NCI-H524 treated with DMSO at 0.1 percent for 48 hours (cell line): Measurements from ENCODE around the gene AVPR2.
A peak's percentile ranks its signal among the peaks of the same experiment; 100 is the strongest.

ENCODE experiments used
- DNase-seq: peaks from one replicate; lab custom pipeline; 2025; lab: John Stamatoyannopoulos, UW

Gene AVPR2

DNA sequence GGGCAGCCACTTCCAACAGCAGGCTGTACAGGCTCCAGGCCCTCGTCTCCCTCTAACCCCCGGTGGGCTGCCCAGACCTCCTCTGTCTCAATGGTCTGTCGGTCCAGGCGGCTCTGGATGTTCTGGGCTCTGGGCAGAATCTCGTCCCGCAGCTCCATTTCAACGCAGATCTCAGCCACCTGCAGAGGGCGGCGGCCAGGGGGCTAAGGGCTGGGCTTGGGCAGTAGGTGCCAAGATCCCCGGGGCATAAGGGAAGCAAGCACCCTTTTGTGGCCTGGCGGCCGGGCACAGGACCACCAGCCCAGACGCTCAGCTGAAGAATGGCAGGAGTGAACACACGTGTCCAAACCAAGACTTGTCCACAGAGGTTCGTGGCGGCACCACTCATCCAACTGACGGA lies 9.2 kb downstream of the AVPR2 start:
- DNase-seq, result no peak

DNA sequence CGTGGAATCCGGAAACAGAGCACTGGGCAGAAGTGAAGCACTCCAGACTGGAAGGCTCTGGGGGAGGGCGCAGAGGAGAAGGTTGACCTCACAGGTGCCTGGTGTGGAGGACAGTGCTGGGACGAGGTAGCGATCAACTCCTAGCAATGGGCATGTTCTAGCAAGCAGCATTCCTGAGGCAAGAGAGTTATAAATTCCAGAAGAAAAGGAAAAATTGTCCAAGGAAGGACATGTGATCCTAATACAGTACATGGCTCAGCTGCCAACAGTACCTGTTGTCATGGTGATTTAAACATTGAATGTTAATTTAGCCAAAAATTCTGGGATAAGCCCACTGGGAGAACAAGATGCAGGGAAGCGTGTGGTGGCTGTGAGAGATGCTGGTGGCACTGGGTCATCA lies 13.4 kb downstream of the AVPR2 start:
- no peak for DNase-seq

DNA sequence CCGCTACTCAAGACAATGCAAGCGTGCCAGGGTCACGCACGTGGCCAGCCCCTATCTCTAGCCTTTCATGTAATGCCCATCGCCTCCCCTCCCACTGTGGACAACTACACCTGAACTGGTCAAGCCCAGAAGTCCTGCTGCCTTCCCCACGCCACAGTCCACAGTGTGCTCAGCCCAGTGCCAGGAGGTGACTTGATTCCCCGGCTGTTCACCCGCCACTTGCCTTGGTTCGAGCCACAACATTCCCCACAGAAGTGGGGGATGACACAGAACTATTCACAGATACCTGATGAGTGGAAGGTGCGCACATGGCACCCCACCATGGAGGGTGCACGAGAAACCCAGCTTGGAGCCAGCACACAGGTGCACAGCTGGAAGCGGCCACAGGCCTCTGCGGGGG lies 14.8 kb downstream of the AVPR2 start:
- no peak for DNase-seq

DNA sequence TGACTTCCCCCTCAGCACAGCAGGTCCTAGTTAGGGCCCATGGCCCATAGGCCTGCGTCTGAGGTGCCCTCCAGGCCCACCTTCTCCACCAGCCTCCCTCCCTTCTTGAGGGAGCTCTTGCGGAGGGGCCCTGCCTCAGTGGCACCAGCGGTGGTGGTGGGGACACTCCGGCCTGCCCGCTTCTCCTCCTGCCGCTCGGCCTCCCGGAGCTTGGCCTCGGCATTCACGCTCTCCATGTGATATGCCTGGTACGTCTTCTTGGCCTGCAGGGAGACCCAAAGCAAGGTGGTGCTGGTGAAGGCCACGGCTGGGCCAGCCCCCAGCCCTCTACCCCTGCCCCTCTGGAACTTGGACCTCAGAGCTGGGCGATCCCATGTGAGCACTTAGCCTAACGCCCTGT lies 16.1 kb downstream of the AVPR2 start:
- no peak for DNase-seq

DNA sequence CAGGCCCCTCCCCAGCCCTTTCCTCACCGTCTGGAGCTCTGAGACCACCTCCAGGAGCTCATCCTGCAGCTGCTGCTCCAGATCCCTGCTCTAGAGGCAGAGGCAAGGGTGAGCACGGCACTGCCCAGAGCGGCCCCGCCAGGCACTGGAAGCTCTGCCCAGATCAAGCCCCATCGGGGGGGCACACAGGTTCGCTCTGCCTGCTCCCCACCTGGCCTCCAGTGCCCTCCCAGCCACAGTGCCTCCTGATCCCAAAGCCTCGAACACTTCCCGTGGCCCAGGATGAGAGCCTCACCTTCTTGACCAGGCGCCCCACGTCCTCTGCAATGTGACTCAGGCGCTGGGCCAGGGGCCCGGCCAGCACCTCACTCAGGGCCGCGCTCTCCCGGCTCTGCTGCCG lies 16.6 kb downstream of the AVPR2 start:
- DNase-seq, result no peak

DNA sequence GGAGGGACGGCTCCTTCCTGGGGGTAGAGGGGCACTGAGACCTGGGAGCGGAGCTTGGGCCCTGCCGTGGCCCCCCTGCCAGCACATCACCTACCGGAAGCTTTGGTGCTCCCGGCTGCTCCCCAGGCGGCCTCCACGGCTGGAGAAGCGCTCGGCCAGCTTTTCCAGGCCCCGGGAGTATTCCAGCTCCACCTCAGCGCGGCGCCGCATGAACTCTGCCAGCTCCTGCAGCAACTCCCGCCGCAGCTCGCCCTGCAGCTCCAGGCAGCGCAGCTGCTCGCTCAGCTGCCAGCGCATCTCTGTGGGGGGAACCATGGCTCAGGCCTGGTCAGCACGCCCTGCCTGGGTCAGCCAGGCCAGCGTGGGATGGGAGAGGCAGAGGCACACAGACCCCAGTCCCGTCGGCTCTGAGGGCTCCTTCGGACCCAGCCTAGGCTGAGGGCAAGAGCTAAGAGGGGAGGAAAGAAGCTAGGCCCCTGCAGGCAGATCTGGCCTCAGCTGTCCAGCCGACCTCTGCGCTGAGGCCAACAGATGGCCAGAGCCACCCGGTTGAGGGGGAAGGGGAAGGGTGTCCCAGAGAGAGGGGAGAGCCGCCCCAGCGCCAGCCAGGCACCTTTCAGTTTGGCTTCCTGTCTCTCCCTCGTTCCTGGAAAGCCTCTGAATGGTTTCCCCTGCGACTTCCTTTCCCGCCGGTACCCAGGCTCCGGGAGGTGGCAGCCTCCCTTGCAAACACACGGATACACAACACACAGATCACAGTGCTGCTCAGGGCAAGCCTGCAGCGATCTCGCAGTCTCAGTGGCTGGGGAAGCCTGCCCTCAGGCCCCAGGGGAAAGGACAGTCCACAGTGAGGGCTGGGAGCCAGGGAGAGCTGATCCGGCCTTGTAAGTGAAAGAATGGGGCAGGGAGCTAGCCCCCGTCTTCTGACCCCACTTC lies 17.3 kb downstream of the AVPR2 start:
- DNase-seq, result no peak

DNA sequence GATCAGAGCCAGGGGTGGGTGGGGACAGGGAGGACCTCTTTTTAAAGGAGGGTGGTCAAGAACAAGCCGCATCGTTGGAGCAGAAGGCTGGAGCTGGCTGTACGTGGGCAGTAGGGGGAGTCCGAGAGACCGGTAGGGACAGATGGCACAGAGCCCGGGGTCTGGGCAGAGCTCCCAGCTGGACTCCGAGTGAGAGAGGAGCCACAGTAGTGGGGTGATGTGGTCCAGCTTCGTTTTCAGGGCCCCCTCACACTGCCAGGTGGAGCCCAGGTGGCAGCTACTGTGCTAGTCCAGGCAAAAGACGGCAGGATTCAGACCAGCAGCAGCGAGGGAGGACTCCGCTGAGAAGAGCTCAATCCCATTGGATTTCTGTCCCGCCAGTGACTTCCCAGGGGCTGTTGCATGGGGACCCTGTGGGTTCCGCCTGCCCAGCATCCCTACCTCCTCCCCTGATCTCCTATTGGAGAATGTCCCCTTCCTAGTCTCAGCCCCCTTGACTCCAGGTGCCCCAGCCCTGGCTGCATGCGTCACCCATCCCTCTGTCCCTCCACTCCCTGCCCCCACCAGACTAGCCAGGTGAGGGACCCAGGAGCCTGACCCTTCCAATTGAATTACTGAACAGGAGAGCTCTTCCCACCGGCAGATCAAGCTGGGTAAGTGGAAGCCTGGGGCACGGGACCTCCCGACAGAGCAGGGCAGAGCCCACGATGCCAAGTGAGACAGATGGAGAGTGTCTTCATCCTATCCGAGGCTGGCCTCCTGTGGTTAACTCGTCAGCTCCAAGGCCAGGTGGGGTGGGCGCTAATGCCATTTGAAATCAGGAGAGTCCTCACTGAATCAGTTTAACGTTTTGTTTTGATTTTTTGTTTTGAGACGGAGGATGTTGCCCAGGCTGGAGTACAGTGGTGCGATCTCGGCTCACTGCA lies 18.7 kb downstream of the AVPR2 start:
- DNase-seq, result peak; percentile 36

DNA sequence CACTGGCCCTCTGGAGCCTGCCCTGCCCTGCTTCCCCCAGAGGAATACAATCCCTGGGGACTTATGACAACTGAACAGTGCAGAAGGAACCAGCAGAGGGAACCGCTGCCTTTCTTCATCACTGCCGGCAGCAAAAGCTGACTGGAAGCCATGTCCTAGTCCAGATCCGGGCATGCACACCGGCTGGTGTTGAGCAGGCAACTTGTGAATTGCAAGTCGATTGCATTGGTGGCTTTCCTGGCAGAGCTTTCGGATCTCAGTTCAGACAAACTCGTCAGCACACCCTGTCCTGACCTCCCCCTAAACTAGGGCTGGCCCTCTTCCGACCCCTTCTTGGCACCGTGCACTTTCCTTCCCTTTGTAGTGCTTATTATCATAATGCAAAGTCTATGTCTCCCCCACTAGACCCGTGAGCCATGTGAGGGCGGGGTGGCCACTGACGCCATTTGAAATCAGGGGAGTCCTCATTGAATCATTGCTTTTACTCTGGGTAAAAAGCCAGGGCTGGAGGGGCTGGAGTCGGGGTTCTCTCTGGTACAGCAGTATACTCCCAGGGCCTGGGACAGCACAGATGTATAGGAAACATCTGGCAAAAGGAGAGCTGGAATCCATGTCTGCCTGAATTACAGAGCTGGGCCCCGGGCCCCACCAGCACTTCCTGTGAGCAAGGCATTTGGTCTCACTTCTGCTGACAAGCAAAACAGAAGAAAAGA lies 19.8 kb downstream of the AVPR2 start:
- DNase-seq, result no peak

DNA sequence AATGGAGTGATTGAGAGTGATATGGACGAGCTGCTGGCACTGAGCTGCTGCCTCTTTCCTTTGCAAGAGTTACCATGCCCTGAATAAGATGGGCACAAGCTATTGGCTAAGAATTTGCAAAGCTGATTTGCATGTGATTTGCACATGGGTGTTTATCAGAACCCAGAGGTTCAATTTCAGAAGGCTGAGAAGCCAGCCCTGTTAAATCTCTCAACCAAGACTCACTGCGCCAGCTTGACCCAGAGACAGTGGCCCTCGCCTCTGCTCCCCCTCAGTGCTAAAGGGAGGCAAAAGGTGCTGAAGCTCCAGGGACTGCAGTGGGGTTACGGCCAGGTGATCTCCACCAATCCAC lies 20.9 kb downstream of the AVPR2 start:
- no peak for DNase-seq

DNA sequence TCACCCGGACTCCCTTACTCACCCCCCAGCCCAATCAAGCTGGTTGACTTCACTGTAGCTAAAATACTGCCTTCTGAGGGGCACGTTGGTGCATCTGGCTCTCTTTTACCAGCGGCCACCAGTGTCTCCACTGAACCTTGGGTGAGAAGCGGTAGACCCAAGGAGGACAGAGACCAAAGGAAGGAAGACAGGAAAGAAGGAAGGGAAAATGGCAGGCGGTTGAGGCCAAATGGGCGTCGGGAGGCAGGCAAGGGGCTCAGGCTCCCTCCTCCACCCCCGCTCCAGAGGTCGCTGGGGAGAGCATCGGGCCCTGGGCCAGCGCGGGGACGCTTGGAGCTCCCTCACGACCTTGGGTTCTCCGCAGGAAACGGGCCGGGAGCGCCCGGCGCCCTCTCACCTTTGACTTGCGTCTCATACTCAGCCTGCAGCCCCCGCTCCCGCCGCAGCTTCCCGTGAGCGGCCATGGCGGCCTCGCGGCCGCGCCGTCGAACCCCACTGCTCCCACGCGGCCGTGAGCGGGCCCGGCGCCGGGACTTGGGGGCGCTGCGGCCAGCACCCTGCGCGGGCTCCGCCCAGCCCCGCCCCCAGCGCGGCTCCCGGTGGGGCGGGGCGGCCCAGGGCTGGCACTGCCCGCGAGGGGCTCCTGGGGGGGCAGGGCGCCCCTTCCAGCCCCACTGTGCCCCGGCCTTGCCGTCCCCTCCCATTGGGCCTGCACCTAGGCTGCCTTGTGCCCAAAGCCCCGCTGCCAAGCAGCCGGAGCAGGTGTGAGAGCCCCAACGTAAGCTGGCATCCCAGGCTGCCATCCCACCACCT lies 21.5 kb downstream of the AVPR2 start, which contains the start of gene ARHGAP4:
TSS of gene ARHGAP4 (minus strand) at position 526 of the 813 bp plus-strand sequence. CDS start at position 464, 62 bp downstream.
- DNase-seq, result no peak

DNA sequence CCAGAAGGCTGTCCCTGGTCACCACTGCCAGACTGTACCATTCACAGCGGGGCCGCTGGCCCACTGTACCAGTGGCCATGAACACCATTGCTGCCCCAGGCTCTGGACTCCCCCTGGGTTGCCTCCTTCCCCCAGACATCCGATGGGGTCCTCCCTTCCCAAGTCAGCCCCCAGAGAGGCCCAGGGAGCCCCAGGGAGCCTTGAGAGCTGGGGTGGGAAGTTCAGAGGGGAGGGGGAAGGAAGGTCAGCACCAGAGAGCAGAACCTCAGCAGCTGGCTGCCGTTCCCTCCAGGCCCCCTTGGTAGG lies 22.0 kb downstream of the AVPR2 start:
- no peak for DNase-seq

DNA sequence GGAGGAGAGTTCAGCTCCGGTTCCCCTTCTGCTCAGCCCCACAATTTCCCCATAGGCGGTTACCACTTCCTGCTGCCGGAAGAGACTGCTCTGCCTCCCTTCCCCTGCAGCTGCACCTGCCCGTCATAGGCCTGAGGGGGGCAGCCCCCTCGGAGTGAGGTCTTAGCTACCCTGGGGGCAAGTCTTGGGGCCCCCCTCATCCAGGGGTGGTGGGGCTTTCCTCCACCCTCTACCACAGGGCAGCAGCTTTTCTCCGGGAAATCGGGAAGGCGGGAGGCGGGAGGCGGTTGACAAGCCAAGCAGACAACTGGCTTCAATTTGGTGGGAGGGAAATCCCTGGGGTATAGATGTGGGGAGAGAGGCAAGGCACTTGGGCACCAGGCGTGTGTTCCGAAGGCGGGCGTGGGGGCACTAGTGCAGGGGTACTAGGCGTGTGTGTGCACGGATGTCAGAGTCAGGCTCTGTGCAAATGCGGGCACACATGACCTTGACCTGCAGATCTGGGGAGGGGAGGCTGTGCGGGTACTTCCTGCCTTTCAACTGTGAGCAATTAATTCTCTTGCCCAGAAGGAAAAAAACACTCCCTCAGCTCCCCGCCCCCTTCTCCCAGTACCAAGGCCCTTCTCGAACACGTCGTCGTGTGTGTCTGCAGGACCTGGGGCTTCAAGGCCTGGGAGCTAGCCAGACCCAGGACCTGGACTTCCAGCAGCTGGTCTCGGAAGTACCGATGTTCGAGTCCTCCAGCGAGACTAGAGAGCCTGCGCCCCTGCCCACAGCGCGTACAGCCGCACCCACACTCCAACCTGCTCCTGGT lies 22.6 kb downstream of the AVPR2 start:
- no peak for DNase-seq

DNA sequence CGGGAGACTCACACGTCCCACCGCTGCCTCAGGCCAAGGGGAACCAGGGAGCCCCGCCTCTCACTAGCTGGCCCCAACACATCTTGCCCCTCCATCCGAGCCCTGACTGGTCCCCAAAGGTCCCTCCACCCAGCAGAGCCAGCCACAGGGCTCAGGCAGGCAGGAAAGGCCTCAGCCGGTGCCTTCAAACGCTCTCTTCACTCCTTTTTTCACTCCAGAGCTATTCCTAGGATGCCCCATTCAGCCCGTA lies 23.1 kb downstream of the AVPR2 start:
- DNase-seq, result no peak

DNA sequence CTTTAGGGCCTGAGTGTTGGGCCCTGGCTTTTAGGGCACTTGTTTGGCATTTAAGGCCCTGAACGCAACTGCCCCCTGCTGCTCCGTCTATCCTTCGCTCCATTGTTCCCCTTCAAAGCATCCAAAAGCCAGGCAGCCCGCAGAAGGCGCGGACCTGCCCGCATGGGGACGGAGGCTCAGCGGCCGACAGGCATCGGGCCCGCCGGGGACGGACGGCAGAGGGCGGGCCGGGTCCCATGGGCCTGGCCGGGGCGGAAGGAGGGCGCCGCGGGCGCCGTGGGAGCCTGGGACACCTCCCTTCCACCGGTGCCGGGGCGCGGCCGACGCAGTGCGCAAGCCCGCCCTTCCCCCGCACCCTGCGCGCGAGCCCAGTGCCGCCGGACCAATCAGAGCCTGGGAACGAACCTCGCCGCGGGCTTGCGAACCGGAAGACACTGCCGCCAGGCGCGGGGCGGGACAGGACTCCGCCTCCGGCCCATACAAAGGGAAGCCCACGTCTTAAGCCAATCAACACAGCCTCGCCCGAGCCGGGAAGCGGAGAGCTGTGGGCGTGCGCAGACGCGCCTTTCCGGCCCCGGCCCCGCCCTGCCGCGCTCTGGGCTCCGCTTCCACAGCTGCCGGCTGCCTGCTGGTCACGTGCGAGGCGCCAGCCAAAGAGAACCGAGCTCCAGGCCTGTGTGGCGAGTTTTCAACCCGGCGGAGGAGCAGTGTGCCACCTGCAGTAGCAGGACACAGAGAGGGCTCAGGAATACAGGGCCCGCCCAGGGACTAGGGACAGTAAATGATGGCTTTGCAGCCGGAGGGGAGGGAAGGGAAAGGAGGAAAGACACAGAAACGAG lies 23.7 kb downstream of the AVPR2 start:
- peak; percentile 90 for DNase-seq

DNA sequence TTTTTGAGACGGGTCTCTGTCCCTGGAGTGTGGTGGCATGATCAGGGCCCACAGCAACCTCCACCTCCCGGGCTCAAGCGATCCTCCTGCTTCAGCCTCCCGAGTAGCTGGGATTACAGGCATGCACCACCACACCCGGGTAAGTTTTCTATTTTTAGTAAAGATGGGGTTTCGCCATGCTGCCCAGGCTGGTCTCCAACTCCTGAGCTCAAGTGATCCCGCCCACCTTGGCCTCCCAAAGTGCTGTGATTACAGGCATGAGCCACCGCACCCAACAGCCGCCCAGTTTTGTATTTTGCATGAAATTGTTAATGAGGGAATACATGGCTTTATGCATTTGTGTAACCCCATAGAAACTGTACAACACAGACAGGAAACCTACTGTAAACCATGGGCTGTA lies 24.4 kb downstream of the AVPR2 start:
- no peak for DNase-seq

DNA sequence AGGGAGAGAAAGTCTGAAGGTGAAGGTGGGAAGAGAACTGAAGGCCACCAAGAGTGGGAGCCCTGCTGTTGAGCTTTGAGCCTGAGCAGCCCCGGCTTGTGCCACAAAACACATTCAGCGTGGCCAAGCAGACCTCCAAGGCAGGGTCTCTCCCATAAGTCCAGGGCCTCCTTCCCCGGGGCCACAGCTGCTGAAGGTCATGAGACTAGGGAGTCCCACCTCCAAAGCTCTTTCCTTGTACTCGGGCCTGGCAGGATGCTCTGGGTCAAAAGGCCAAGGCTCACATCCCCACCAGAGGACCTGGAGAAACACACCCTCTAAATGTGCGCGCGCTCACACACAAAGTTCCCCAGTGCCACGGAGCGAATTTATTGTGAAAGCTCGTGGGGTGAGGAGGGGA lies 25.1 kb downstream of the AVPR2 start:
- DNase-seq, result no peak

DNA sequence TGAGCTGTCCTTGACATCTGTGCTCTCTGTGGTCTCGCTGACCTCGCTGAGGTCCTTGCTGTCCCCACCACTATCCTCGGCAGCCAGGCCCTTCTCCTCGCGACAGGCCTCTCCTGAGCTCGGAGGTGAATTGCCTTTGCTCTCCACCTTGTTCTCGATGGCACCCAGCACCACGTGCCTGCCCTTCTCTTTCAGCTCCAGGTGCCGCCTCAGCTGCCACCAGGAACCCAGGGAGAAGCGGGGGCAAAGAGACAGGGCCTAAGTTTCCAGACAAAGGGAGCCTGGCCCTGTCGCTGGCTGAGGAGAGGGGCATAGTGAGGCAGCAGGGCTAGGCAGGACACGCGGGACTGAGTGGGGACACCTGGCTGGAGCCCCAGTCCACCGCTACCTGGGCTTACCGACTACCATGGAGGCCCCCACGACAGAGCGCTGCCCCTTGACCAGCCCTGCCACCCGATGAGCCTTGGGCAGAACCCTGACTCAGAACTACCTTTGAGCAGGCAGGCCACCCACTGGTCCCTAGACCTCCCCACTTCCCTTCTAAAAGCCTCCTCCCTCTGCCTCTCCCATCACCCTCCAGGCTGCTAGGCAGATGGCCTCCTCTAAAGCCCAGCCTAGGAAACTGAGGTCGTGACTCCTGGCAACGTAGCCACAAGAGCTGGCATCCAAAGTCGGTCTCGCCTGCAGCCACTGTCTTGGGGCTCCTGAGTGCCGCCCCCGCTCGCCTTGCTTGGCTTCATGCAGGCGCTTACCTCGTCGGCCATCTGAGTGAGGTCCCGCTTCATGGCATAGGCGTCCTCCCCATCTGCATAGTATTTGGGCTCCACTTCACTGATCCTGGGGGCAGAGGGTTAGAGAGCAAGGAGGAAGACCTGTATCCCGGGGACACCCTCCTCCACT lies 25.8 kb downstream of the AVPR2 start:
- no peak for DNase-seq

DNA sequence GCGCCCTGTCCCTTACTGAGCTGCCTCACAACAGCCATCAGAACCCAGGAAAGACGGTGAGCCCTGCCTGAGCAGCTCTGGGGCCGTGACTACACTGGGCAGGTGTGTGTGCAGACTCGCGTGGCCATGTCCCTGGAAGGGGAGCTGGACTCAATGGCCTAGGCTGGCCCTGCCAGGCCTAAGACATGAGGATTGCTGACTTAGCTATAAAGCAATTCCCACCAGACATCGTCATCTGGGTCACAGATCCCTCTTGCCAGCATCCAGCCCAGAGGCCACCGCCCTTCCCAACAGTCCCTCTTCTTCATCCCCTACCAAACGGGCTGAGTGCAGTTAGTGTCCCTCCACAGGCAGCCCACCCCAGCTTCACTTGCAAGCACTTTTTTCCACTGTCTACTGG lies 26.7 kb downstream of the AVPR2 start:
- no peak for DNase-seq

DNA sequence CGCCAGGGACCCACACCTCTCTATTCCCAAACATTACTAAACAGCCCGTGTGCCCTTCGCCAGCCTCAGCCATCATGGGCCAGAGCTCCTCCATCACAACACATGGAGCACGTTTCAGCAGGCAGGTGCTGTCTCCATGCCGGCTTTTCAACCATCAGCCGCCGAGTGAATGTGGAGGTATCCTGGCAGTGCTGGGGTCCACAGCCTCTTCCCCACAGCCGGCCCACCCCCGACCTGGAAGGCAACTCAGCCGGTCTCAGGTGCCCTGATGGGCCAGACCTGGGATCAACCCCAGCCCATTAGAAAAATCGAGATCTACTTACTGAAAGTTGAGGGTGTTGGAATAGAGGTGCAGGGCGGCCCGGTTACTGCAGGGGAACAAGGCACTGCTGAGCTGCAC lies 27.3 kb downstream of the AVPR2 start:
- no peak for DNase-seq
